ENCODE results near the gene MLNR. TPM values are rescaled to one million over a fixed set of nuclear protein-coding genes. Genes with fewer than 3 reads are reported as not detected.

The MLNR gene, protein sequence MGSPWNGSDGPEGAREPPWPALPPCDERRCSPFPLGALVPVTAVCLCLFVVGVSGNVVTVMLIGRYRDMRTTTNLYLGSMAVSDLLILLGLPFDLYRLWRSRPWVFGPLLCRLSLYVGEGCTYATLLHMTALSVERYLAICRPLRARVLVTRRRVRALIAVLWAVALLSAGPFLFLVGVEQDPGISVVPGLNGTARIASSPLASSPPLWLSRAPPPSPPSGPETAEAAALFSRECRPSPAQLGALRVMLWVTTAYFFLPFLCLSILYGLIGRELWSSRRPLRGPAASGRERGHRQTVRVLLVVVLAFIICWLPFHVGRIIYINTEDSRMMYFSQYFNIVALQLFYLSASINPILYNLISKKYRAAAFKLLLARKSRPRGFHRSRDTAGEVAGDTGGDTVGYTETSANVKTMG
- total RNA-seq (2014; rRNA removed; shearing (Covaris generic)), result not detected in 2 replicates

DNA sequence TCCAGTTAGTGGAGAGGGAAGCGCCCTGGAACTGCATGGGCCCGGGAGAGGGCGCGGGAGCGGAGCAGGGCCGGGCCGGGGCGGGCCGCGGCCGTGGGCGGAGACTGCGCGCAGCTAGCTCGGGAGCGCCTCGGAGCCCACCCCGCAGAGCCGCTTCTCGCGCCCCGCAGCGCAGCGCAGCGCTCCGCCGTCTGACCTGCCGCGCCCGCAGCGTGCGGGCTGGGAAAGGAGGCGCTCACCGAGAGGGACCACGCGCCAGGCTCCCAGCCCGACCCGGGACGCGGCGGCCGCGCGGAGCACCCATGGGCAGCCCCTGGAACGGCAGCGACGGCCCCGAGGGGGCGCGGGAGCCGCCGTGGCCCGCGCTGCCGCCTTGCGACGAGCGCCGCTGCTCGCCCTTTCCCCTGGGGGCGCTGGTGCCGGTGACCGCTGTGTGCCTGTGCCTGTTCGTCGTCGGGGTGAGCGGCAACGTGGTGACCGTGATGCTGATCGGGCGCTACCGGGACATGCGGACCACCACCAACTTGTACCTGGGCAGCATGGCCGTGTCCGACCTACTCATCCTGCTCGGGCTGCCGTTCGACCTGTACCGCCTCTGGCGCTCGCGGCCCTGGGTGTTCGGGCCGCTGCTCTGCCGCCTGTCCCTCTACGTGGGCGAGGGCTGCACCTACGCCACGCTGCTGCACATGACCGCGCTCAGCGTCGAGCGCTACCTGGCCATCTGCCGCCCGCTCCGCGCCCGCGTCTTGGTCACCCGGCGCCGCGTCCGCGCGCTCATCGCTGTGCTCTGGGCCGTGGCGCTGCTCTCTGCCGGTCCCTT lies at the start of gene MLNR:
TSS of gene MLNR (plus strand) at position 303 of the 820 bp plus-strand sequence. CDS start at position 303, 0 bp downstream.
- DNase-seq (ENCODE audit: low read depth), result peak; percentile 19

DNA sequence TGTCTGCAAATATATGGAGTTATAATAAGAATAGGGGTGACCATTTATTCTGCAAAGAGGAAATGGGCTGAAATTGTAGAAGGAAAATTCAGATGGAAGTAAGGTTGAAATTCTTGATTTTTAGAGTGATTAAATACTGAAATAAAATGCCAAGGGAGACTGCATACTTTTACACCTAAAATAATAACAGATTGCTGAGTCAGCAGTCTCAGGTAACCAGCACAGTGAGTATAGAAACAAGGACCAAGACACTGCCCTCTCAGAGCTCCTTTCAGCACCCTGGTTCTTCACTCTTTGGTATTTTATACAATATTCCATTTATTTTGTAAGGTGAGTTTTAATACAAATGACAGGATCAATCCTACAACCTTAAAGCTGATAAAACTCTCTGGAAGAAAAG lies 48.8 kb upstream of the MLNR start:
- DNase-seq (ENCODE audit: low read depth), result no peak

DNA sequence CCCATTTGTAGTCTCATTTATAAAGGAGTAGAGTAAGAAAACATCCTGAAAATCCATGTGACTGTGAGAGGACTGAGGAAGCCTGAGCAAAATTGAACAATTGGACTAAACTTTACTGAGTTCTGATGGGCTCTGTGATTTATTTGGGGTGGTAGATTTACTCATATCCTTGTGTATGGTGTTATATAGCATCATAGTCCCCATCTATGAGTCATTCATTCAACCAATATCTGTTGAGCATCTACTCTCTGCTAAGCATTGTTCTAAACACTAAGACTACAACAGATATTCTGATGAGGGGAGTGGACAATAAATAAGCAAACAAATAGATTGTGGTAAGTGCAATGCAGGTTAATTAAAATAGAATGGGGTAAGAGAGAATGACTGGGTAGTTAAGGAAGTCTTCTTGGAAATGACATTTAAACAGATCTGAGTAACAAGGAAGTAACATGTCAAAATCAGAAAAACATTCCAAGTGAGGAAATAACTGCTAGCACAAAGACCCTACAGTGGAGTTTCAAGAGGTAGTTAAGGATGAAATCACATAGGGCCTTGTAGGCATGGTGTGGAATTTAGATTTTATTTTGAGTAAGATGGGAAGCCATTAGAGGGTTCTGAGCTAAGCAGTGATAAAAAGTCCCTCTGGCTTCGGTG lies 36.3 kb upstream of the MLNR start:
- peak; percentile 1 for DNase-seq (ENCODE audit: low read depth)

DNA sequence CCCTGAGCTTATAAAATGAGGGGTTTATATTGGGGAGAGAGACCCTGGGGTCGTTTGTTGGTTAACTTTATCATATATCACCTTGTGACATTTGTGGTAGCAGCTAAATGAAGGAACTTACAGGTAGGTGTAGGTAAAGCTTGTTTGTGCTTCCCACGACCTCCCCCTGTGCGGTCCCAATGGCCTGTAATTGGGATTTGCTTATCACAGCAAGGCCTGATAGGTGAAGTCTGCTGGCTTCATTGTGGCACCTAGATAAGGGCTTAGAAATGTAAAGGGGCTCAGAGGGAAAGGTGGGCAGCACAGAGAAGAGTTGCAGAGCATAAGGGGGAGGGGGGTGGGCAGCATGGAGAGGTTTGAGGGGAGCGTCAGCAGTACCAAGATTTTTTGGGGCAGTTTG lies 35.5 kb upstream of the MLNR start:
- no peak for DNase-seq (ENCODE audit: low read depth)

DNA sequence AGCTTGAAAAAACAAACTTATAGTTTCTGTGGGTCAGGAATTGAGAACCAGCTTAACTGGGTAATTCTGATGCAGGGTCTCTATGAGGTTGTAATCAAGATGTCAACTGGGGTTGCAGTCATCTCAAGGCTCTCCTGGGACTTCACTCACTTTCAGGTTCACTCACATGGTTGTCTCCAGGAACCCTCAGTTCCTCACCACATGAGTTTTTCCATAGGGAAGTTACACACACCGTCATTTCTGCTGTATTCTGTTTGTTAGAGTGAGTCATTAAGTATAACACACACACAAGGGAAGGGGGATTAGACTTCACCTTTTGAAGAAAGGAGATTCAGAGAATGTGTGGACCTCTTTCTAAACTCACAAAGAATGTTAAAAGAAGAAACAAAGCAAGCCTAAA lies 34.9 kb upstream of the MLNR start:
- DNase-seq (ENCODE audit: low read depth), result no peak

DNA sequence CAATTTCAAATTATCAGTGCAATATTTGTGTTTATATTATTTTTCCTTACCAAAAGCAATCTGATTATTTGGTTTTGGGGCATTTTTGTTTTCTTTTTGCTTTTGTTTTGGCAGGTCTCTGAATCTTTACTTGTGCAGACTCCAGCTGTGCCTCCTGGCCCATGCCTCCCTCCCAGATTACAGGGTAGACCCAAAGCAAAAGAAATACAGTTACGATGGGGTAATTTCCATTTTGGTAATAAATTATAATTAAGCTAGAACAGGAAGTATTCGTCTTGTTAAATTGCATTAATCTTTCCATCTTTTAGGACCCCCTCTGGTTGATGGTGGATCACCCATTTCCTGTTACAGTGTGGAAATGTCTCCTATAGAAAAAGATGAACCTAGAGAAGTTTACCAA lies 29.2 kb upstream of the MLNR start:
- no peak for DNase-seq (ENCODE audit: low read depth)

DNA sequence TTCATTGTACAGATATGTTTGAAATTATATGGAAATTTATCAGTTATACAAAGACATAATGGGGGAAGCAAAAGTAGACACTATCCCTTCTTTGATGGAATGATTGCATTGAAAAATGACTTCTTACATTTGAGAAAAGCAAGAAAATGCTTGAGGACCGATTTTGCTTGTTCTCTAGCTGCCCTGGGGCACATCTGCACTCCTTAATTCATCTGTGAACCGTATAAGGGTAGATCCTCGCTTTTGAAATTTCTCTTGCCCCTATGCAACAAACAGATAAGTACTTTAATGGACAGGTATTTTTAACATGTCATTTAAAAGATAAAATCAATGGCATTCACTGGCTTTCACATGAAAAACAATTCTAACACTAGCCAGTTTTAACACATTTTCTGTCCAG lies 13.5 kb upstream of the MLNR start:
- DNase-seq (ENCODE audit: low read depth), result no peak

DNA sequence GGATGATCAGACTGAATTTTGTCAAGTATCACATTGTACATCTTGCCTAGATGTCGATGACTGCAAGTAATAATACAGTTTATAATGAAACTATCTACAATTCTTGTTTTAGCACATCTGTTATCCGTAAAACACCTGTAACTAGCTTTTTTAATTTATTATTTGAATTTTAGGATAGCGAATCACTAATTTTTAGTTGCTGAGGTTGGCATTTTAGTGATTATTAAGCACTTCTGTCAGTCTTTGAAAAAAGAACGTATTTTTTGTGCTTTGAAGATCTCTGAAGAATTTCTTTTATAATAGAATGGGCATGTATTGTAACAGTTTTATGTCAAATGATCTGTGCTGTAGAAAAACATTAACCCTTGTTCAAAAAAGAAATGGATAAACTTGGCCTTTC lies 11.5 kb upstream of the MLNR start:
- no peak for DNase-seq (ENCODE audit: low read depth)

DNA sequence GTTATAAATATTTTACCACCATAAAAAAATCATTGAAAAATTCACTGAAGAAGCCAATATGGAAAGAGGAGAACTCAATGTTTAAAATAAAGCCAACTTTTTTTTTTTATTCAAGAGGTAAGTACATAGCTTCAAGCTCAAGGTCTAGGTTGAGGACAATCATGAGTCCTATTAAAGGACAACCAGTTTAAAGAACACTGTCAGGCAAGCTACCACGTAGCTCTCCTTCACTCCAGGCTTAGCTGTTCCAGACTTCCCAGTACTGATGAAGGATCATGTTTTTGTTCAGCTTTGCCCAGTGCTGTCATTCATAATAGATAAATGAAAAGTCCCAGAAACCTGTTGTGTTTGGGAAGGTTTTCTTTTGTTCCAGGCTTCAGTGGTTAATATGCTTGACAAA lies 10.0 kb upstream of the MLNR start:
- no peak for DNase-seq (ENCODE audit: low read depth)

DNA sequence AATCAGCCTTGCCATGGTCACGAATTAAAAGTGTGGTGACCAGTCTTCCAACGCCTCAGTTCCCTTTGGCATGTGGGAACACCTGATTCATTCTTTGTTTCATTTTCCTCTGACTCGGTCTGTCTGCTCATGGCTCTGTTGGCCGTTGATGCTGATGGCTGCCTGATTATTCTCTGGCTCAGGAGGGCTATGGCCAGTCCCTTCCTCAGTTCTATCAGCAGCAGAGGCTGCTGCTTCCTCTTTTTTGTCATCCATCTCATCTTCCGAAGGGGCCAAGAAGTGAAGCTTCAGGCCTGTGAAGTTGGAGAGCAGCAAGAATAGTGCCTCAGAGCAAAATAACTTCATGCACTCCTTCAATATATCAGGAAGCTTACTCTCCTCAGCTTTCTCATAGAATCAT lies 9.5 kb upstream of the MLNR start:
- no peak for DNase-seq (ENCODE audit: low read depth)

DNA sequence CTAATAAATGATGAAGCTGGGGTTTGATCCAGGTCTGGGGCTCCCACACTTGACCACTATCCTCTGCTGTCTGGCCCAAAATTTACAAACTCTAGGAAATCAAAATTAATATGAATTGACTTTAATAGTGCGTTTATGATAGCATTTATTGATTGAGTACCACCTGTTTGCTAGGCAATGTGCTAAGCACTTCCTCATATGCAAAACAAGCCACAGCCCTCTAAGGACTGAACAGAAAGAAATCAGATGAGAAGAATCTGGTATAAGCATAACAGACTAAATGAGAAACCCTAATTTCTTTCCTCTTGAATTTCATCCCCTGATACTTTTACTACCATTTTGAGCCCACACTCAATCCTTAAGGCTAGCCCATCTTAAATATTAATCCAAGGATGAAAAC lies 6.6 kb upstream of the MLNR start:
- DNase-seq (ENCODE audit: low read depth), result no peak

DNA sequence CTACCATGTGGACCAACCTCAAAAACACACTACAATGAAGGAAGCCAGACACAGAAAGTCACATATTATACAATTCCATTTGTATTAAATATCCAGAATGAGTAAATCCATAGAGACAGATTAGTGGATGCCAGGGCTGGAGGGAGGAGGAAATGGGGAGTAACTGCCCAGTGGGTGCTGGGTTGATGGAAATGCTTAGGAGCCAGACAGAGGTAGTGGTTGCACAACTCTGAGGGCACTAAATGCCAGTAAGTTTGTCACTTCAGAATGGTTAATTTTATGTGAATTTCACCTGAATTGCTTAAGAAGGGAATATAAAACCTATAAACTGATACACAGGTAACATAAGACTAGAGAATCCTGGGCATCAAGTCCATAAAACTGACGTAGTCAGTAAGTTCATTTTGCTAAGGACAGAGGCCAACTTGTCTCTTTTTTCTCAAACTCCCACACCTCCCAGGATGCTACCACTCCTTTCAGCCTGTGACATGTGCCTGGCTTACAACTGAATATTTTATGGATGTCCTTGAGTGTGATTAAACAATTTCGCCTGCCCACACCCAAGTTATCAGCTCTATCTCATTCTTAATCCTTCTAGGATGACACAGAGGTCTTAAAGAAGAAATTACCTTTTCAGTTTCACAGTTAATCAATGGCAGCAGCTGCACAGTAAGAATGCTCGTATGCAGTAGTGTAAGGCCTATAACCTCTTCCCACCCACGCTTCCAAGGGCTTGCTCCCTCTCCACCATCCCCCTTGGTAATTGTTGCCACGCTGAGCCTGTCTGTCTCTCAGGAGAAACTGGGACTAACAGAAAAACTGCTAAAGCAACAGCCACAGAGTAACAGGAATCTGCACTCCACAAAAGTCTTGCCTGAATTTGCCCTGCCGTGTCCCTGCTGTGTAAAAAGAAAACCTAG lies 5.9 kb upstream of the MLNR start:
- no peak for DNase-seq (ENCODE audit: low read depth)

DNA sequence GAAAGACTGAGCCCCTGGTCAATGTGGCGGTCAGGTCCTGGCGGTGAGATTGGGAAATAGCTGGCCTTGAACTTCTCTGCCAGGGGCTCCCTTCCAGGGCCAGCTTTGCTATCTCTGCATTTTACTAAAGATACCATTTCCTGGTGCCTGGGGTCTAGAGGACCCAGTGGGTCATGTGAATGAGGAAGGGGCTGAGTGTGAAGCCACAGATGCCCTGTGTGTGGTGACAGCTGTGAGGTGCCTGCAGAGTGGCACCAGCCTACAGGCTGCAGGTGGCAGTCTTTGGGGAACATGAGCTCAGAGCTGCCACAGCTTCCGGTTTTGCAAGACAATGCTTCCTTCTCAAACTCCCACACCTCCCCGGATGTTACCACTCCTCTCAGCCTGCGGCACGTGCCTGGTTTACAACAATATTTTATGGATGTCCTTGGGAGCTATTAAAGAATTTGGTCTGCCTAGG lies 5.2 kb upstream of the MLNR start:
- DNase-seq (ENCODE audit: low read depth), result peak; percentile 21

DNA sequence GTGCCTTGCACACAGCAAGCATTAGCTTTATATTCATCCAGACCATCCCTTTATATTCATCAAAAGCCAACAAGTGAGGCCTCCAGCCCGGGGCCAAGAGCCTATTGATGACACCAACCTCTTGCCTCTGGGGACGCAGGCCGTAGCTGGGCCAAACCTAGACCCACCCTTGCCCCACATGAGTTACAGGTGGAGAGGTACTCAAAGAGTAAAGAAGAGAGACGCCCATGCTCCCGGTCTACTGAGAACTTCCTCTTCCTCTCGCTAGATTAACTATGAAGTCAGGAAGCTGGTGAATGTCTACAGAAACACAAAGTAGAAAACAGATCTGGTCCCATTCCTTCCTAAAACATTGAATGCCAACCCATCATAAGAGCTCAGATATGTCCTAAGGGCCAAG lies 3.8 kb upstream of the MLNR start:
- no peak for DNase-seq (ENCODE audit: low read depth)

DNA sequence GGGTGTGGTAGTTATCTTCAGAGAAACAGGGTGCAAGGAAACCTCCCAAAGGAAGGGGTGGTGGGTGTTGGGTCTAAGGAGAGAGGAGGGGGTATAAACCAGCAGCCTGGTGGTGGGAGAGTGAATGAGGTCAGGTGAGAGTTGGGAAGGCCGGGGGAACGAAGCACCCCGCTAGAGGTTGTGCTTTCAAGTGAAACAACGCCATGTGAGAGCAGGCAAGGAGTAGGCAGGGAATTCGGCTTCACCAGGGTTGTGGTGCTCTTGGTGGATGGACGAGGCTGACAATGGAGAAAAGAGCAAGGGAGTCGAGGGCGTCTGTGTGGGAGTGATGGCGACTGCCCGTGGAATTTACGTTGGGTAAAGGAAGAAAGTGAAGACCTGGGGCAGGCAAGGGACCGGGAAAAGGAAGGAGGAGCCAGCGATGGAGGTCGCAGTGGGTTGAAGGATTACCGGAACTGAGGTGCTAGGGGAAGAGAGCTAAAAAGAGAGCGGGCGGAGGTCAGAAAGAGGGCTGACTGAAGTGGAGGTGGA lies 2.1 kb upstream of the MLNR start:
- no peak for DNase-seq (ENCODE audit: low read depth)

DNA sequence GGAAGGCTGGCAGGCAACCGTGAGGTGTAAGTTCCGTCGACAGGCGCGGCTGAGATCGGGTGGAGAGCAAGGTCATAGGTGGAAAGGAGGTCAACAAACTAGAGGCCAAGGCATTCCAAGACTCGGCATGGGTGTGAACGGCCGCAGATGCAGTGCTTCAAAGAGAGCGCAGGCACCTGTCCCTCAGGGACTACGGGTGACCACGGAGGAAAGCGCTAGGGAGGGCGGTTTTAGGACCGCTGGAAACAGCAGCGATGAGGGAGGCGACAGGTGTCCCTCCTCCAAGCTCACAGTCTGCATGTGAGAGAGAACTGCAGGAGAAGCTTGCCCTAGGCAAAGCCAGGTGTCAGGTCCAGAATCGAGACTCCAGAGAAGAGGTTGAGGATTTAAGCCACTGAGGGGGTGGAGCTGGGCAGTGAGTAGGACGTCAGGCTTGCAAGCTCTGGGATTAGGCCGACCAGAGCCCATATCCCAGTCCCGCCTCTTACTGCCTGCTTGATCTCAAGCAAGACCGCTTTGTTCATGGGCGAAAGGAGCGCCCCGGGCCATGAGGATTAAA lies 1.6 kb upstream of the MLNR start:
- no peak for DNase-seq (ENCODE audit: low read depth)

DNA sequence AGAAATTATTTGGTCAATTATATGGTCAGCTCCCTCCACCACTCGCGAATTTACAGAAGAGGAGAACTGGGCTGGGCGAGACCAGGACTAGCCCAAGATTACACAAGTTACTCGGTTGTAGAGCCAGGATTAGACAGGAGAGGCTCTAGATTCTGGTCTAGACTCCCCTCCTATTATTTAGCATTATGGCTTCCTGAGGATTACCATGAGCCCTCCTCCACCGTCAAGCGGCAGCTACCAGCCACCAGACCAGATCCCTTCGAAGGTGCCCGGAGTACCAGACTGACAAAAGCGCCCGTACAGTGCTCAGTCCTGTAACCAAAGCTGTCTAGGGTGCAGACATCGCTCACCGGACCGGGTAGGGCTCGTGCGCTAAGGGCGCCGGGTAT lies 497 bp upstream of the MLNR start:
- DNase-seq (ENCODE audit: low read depth), result peak; percentile 36

DNA sequence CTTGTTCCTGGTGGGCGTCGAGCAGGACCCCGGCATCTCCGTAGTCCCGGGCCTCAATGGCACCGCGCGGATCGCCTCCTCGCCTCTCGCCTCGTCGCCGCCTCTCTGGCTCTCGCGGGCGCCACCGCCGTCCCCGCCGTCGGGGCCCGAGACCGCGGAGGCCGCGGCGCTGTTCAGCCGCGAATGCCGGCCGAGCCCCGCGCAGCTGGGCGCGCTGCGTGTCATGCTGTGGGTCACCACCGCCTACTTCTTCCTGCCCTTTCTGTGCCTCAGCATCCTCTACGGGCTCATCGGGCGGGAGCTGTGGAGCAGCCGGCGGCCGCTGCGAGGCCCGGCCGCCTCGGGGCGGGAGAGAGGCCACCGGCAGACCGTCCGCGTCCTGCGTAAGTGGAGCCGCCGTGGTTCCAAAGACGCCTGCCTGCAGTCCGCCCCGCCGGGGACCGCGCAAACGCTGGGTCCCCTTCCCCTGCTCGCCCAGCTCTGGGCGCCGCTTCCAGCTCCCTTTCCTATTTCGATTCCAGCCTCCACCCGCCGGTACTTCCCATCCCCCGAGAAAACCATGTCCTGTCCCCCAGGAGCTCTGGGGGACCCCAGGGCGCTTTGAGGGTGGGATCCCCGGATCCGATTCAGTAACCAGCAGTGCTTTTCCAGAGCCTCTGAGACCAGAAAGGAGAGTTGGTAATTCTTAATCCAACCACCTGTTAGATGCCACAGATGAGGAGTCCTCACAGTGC lies 885 bp downstream of the MLNR start:
- no peak for DNase-seq (ENCODE audit: low read depth)

DNA sequence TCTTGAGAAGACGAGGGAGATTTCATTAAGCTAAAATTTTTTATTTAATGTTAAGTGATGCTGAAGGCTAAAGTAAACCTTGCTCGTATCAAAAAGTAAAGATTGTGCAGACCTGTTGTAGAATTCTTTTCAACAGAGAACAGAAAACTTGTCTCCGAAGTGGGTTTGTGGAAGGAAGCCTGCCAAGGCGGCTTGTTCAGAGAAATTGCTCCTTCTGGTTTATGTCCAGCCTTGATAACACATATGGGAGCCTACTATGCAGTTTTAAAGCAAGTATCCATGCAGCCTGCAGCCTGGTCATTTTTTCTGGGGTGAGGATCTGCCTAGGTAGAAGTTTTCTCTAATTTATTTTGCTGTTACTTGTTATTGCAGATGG lies 1.4 kb downstream of the MLNR start:
- DNase-seq (ENCODE audit: low read depth), result no peak

Data from RPMI7951 (cell line).